ENCODE measurements around the gene EFCAB8. TPM values are rescaled to one million over a fixed set of nuclear protein-coding genes. Genes with fewer than 3 reads are reported as not detected.

Gene EFCAB8
- total RNA-seq, 1 donor from 2014 or later, result 0.50 TPM

DNA sequence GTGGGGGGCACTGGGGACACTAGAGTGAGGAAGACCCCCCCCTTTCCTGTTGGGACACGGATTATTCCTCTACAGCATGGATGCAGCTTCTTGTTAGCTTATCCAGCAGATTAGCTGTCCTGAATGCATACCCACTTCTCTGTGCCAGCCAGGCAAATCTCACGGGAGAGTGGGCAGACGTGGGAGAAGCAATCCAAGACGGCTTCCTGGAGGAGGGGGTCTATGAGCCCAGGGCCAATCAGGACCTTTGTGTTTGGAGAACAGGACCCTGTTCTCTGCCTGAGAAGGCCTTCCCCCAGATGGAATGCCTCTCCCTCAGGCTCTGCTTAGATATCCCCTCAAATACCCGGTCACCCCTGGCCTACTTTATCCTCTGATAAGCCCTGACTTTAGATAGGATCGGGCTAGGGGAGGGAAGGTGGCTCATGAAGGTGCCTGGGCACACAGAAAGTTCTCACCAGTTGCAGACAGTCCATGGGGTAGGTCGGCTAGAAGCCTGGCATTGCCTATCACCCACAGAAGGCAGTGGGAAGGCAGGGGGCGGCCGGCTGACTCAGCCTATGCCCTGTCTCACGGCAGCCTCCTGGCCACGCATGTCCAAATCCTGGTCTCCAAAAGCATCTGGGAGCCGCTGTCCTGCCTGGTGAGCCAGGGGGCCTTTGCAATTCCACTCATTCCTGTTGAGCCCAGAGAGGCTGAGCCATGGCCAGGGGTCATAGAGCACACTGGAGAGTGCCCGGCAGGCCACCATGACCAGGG lies 110.8 kb downstream of the EFCAB8 start:
- intact Hi-C loops (cut with micrococcal nuclease), result loop anchor here (5.0 to 10.0 kb wide), 2 partner anchors 432 to 615 kb away; partner anchors contain the start of gene ASXL1

DNA sequence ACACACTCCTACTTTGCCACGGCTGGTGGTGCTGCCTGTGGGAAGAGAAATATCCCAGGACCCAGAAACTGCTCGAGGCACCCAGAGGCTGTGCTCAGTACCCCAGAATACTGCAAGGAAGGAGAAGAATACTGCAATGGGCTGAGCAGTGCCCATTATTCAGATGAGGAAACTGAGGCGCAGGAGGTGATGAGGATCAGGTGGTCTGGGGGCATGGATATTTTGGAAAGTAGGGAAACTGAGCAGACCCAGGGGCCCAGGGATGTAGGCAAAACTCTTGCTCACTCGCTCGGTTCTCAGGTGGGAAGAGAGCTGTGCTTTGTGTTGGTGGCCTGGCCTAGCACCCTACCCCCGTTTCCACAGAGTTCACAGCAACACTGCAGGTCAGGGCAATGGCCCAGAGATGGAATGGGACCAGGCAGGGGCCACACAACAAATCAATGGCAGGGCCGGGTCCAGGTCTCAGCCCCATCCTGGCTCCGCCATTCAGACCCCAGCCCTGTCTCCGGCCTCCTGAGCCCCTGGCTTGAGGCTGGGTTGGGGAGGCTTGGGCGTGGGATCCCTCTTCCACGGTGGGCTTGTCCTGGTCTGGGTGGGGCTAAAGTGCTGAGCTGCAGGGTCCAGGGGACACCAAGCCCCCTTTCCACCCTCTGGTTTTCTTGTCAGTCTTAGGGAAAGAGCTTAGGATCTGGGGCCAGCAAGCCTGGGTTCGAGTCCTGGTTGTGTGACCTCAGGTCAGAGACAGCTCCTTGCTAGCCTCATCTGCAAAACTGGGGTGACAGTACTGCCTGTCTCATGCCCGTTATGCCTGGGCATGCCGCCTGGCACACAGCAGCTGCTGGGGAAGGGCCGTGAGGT lies 111.6 kb downstream of the EFCAB8 start:
- intact Hi-C loops (cut with micrococcal nuclease), result loop anchor here (5.0 to 10.0 kb wide), 2 partner anchors 433 to 616 kb away; partner anchors contain the start of gene ASXL1

DNA sequence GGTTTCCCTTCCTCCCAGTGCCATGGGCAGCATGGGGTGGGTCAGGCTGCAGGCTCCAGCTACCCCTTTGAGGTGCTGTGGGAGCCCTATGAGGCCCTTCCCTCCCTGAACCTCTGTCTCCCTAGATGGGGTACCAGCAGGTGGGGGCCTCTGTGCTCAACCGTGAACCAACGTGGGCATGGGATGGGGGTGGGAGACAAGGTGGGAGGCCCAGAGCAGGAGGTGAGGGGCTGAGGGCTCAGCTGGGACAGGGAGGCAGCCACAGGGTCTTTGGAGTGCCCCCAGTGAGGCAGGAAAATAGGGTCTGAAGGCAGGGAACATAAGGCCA lies 112.2 kb downstream of the EFCAB8 start:
- intact Hi-C loops (cut with micrococcal nuclease), result loop anchor here (5.0 to 10.0 kb wide), 2 partner anchors 434 to 616 kb away; partner anchors contain the start of gene ASXL1

DNA sequence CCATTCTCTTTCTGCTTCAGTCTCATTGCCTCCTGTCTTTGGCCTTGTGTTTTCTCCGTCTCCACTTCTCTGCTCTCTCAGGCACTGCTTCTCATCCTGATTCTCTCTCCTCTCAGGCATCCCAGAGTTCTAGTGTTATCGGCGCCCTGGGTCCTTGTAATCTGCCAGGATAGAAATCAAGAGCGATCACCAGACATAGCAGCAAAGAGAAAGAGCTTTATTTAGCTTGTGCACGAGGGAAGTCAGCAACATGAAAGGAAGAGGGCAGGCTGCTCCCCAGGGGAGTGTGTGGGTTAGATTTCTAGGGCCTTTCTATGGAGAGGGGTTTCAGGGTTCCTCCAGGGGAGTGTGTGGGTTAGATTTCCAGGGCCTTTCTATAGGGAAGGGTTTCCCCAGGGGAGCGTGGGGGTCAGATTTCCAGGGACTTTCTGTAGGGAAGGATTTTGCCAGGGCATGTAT lies 113.0 kb downstream of the EFCAB8 start:
- intact Hi-C loops (cut with micrococcal nuclease), result loop anchor here (2.0 to 10.0 kb wide), 3 partner anchors 27 to 617 kb away; partner anchors contain the start of gene ASXL1

DNA sequence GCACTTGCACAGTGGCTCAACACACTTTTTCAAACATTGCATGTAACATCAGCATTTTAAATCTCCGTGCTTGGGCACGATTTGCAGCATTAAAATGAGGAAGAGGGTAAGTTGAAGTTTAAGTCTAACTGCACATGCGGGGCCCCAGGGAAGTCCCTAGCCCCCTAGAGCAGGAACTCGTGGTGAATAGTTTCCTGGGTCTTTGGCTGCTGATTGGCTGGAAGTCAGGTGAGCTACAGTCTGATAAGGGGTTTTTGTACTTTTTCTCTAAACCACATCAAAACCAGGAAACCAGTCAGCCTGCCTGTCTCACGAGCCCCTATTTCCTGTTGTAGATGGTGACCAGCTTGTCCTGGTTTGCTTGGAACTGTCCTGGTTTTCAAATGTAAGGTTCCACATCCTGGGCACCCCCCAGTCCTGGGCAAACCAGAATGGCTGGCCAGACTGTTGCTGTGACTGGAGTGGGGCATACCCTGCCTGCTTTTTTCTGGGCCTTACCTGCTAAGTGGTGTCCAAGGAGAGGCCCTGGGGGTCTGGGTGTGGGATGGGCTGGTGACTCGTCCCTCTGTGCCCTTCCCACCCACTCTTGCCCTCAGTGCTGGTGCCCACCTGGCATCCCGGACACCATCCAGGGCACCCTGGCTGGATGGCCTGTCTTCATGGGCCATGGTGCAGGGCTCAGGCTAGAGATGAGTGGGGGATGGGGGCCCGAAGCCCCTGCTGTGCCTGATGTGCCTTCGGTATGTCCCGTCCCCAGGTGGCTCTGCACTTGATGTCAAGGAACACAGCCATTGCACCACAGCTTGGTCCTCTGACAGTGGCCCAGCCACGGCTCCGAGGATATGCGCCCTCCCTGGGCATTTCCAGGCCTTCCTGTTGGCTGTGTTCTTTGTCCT lies 113.7 kb downstream of the EFCAB8 start:
- intact Hi-C loops (cut with micrococcal nuclease), result loop anchor here (2.0 to 10.0 kb wide), 3 partner anchors 28 to 618 kb away; partner anchors contain the start of gene ASXL1

DNA sequence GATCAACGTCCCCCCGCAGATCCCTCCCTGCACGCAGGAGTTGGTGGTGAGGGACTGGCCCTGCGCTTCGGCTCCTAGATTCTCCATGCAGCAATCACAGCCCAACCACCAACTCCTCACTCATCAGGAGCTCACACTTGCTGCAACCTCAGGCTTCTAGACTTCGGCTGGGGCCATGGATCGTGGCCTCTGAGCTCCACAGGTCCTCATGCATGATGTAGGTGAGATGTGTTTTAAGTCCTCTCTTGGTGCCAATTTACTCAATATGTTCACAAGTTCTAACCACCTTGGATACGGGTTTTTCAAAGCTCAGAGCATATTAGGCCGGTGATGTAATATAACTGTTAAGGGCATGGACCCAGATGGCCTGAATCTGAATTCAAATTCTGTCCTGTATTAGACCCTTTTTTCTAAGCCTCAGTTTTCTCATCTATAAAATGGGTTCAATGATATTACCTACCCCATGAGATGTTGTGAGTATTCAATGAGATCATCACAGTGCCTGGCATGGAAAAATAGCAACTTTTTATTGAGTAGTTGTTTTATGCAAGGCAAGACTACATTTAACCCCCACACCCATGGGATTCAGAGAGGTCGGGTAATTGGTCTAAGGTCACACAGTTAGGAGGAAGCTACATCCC lies 114.5 kb downstream of the EFCAB8 start:
- intact Hi-C loops (cut with micrococcal nuclease), result loop anchor here (2.0 to 10.0 kb wide), 3 partner anchors 28 to 618 kb away; partner anchors contain the start of gene ASXL1

DNA sequence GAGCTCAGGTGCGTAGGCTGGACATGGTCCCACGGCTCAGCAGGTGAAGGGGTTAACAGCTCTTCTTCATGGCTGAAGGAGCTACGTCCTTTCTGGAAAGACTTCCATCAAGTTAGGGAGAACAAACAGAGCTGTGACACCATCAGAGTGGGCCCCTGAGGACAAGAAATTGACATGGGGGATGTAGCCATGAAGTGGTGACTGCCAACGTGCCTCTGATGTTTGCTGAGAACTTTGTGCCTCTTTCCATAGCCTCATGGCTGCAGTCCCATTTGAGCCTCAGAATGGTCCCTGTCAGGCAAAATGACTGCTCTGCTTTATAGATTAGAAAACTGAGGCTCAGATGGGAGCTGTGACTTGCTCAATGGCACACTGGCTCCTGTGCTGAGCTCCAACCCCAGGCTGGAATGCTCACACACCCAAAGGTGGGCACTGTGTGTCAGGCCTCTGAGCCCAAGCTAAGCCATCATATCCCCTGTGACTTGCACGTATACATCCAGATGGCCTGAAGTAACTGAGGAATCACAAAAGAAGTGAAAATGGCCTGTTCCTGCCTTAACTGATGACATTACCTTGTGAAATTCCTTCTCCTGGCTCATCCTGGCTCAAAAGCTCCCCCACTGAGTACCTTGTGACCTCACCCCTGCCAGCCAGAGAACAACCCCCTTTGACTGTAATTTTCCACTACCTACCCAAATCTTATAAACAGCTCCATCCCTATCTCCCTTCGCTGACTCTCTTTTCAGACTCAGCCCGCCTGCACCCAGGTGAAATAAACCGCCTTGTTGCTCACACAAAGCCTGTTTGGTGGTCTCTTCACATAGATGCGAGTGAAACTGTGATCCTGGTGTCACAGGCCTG lies 115.7 kb downstream of the EFCAB8 start:
- intact Hi-C loops (cut with micrococcal nuclease), result loop anchor here (5.0 to 10.0 kb wide), 2 partner anchors 437 to 620 kb away; partner anchors contain the start of gene ASXL1

DNA sequence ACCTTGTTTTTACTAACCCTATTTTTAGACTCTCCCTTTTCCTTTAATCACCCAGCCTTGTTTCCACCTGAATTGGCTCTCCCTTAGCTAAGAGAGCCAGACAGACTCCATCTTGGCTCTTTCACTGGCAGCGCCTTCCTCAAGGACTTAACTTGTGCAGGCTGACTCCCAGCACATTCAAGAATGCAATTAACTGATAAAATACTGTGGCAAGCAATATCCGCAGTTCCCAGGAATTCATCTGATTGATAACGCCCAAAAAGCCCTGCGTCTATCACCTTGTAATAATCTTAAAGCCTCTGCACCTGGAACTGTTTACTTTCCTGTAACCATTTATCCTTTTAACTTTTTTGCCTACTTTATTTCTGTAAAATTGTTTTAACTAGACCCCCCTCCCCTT lies 116.4 kb downstream of the EFCAB8 start:
- intact Hi-C loops (cut with micrococcal nuclease), result loop anchor here (10.0 kb wide), 1 partner anchor 620 kb away; the partner anchor contains the start of gene ASXL1

DNA sequence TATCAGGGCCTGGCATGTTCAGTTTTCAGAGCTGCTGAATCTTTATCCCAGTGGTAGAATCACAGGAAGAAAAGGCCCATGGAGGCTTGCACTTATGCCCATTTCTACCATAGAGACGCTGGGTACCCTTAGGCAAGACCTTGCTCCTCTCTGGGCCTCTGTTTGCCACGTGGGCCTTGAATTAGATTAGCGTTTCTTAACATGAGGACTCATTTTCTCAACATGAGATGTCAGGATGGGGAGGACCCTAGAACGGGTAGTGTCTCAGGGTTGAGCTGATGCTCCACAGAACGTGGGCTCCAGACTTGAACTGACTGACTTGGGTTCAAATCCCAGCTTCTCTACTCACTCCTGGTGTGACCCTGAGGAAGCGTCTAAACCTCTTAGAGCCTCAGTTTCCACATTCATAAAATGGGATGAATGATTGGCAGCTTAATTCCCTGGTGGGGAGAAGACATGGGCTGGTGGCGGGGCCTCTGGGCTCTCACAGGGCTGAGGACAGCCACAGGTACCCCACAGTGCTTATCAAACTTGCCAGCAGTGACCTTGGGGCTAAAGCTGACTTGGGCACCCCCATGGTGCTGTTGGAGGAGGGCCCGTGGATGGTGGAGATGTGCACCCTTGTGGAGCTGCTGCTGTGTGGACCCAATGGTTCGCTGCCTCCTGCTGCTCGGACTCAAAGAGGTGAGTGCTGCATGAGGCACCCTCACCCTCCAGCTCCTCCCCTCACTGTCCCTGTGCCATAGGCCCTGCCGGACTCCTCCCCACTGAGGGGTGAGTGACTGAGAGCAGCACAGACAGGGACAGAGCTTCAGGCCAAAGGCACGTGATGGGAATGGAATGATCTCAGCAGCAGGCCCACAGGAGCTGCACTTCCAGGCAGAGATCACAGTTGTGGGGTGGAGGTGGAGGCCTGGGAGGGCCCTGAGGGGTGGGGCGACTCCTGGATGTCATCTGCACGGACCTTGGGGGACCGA lies 117.3 kb downstream of the EFCAB8 start:
- intact Hi-C loops (cut with micrococcal nuclease), result loop anchor here (10.0 kb wide), 1 partner anchor 621 kb away; the partner anchor contains the start of gene ASXL1

DNA sequence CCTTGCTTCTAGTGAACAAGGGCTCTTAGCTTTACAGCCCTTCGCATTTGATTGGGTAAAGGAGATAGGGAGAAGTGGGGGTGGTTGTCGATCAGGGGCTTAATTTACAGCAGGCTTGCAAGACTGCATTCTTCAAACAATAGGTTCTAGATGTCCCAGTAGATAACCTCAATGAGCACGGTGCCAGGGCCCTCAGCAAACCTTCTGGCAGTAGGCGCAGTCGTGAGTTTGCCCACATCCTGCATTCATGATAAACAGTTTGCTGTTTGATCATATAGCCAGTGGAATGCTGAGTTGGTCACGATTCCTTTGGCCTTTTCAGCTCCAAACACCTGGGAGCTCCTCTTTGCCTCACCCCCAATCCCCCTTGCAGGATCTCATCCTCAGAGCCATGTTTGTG lies 118.0 kb downstream of the EFCAB8 start:
- intact Hi-C loops (cut with micrococcal nuclease), result loop anchor here (10.0 kb wide), 1 partner anchor 622 kb away; the partner anchor contains the start of gene ASXL1

DNA sequence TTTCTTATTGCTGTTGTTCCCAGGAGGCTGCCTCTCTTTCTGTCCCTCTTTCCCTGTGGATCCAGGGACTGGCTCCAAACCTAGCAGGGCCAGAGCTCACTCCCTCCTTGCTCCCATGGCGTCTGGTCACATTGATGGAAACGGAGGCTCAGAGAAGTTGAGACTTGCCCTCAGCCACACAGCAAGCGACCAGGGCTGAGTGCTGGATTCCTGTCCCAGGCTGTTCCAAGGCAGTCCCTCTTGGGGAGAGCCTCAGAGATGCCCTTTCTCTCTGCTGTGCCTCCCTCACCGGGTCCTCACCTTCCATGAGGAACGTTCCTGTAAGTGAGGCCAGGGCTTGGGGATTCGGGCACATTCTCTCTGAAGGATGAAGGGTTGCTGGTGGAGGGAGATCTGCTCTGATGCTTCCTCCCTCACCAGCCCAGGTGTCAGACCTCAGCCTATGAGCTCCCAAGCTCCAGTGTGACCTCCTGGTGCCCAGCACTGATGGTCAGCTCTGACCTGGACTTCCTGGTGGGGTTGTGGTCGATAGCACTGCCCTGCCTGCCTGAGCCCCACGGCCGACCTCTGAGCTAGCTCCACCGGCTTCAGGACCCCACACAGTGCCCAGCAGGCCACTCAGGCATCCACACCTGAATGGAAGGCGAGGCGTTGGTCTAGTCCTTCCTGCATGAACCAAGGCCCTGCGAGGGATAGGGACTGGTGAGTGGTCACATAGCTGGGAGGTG lies 118.7 kb downstream of the EFCAB8 start:
- intact Hi-C loops (cut with micrococcal nuclease), result loop anchor here (10.0 kb wide), 1 partner anchor 623 kb away; the partner anchor contains the start of gene ASXL1

DNA sequence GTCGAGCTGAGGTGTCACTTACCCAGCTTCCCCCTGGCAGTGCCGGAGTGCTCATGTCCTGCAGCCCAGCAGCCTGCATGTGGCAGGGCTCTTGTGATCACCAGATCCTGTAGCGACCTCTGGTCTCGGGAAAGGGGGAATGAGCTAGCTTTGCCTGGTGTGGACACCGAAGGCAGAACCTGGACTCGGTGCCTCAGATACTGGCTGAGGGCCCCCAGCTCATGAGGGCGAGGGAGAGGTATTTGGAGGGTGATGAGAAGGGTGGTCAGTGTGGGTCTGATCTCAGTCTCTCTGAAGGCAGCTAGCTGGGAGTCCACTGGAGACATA lies 119.2 kb downstream of the EFCAB8 start:
- intact Hi-C loops (cut with micrococcal nuclease), result loop anchor here (10.0 kb wide), 1 partner anchor 623 kb away; the partner anchor contains the start of gene ASXL1

DNA sequence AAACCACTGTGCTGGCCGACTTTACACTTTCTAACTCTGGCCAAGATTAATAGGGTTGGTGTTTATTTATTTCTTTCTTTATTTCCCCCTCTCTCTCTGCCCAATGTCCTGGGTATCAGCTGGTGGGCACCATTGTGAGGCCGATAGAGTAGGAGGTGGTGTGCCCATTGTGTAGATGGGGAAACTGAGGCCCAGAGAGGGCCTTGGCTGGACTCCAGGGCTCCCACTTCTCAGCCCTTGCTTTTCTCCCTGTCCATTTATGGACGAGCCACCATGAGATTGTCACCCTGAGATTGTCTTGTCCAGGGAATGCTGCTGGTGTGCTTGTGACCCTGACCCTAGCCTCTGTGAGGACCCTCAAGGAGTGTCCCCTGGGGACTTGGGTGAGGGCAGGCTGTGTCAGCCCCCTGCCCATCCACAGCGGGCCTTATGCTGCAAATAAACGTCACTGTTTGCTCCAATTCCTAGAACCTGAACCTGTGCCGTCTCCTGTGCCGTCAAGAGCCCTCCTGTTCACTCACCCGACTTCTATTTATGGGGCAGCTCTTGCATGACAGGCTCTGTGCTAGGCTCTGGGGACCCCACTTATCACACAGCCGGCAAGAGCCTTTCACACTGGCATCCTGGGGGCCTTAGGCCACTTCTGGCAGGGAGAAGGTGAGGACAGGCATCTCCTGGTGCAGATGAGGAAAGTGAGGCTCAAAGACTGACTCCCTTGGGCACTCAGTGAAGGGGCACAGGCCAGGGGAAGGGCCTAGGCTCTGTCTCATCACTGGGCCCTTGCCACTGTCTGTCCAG lies 120.7 kb downstream of the EFCAB8 start:
- intact Hi-C loops (cut with micrococcal nuclease), result loop anchor here (10.0 kb wide), 1 partner anchor 625 kb away; the partner anchor contains the start of gene ASXL1

DNA sequence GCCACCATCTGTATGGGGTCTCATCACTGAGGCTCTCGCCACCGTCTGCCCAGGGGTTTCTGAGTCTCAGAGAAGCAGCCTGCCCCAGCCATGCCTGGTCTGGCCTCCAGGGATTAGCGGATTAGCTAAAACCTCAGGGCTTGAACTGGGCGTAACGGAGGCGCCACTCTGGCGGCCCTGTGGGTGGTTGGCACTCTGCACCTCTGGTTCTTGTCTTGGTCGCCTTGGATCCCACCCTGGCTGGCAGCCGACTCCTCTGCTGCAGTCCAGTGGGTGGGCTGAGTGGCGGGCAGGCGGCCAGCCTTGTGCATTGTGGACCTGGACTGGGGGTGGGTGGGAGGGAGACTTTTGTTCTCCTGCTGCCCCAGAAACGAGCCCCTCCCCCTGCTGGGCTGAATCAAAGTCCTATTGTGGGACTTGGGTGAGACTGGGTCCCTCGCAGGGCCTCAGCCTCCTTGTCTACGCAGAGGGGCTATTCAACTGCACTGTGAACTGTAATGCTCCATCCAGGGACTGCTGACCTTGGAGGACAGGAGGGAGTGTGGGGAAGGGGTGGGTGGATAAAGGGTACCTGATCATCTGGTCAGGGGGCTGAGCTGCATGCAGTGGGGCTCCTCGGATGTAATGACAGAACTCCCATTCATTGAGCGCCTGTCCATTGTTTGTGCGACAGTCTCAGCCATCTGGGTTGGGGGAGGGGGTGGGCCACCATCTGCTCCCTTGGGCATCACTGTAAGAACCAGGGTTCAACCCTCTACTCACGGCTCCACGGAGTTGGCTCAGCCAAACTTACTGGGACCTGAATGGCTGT lies 121.6 kb downstream of the EFCAB8 start:
- intact Hi-C loops (cut with micrococcal nuclease), result no loop called here

DNA sequence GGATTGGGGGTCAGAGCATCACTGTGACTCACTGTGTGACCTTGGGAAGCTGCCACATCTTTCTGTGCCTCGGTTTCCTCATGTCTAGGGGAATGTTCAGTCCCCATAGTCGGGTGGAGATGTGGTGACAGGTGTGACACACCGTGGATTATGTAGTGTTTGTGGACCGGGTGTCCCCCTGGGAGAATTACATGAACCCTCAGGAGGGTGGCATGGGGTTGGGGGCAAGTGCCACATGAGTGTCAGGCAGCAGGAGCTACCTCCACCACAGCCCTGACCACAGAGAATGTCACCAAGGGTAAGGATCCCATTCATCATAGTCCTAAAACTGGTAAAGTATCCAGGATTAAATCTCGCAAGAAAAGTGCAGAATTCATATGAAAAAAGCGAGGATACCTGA lies 122.3 kb downstream of the EFCAB8 start:
- intact Hi-C loops (cut with micrococcal nuclease), result no loop called here

Data from T-helper 2 cell treated with Interferon-gamma antibody and Interleukin-4, amounts not matched to agents 100 ng/mL and 5 ng/mL, for 36 hours (primary cell).